HepG2 (cell line): ENCODE data around the gene COL5A1. TPM values are rescaled to one million over a fixed set of nuclear protein-coding genes. Genes with fewer than 3 reads are reported as not detected.

ENCODE experiments used
- polyA plus RNA-seq, 8 experiments: library from polyadenylated mRNA; depleted of rRNA in 3 of 8; stranded (reverse) in 7 of 8; unstranded in 1 of 8; fragments of >200 nt; fragmentation: Illumina TruSeq in 4 of 8; extraction: Trizol in 4 of 8; gene quantifications; 2 replicates each; pipeline versions ENCODE4 v1.2.1 to v1.2.3, GENCODE V29; 2011 to 2016; ENCODE audit warnings: low read depth in 4 of 8, missing spikeins in 1 of 8, mixed read lengths in 1 of 8; ENCODE audit not compliant: insufficient read depth in 1 of 8
- total RNA-seq, 5 experiments: library from RNA; depleted of rRNA; stranded (reverse); fragments of >200 nt; fragmentation: Illumina TruSeq; extraction: Trizol; gene quantifications; 2 replicates each; pipeline ENCODE4 v1.2.3, GENCODE V29; 2016; ENCODE audit warnings: low read depth in 1 of 5
- TF ChIP-seq, protein P1 (sequence below), 2 experiments: fragments of 450-650 bp in 1 of 2; sonication (generic) in 1 of 2; formaldehyde crosslinking in 1 of 2; IDR thresholded peaks; 2 replicates each; pipeline versions ENCODE4 v1.6.1 to v1.8.0; 2016 to 2022; ENCODE audit warnings: antibody characterized with exemption in 1 of 2, mild to moderate bottlenecking in 1 of 2, missing genetic modification reagents in 1 of 2

Gene COL5A1
- total and polyA plus RNA-seq, 2 of the 13 experiments (the other 11 are each of a cell fraction or from before 2014, with no cell fraction given), result not detected

DNA sequence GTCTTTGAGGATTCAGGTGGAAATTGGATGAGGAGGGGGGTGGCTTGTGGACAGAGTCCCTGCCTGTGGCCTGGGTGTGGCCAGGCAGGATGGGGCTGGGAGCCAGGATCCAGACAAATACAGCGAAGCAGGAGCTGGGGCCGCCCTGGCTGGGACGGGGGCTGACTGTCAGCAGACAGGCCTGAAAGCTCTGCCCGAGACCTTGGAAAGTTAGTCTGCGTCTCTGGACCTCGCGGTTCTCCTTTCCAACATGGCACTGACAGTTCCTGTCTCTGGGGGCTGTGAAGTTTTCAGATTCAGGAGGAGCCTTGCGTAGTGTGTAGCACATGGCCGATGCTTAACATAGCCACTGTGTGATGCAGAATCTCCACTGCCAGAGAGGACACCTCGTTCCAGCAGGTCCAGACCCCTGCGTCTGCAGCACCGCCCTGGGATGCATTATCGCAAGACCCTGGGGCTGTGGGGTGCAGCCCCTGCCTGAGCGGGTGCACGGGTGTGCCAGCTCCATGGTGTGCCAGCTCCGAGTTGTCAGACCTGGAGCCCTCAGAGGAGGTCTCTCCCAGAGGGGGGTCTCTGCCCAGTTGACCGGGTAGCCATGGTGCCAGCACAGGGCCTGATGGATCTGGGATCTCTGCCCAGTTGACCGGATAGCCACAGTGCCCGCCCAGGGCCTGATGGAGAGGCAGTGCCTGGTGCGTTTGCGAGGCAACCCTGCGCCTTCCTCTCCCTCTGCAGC is 89.3 kb downstream of the COL5A1 start (continued):
- TF ChIP-seq, protein P1, sequence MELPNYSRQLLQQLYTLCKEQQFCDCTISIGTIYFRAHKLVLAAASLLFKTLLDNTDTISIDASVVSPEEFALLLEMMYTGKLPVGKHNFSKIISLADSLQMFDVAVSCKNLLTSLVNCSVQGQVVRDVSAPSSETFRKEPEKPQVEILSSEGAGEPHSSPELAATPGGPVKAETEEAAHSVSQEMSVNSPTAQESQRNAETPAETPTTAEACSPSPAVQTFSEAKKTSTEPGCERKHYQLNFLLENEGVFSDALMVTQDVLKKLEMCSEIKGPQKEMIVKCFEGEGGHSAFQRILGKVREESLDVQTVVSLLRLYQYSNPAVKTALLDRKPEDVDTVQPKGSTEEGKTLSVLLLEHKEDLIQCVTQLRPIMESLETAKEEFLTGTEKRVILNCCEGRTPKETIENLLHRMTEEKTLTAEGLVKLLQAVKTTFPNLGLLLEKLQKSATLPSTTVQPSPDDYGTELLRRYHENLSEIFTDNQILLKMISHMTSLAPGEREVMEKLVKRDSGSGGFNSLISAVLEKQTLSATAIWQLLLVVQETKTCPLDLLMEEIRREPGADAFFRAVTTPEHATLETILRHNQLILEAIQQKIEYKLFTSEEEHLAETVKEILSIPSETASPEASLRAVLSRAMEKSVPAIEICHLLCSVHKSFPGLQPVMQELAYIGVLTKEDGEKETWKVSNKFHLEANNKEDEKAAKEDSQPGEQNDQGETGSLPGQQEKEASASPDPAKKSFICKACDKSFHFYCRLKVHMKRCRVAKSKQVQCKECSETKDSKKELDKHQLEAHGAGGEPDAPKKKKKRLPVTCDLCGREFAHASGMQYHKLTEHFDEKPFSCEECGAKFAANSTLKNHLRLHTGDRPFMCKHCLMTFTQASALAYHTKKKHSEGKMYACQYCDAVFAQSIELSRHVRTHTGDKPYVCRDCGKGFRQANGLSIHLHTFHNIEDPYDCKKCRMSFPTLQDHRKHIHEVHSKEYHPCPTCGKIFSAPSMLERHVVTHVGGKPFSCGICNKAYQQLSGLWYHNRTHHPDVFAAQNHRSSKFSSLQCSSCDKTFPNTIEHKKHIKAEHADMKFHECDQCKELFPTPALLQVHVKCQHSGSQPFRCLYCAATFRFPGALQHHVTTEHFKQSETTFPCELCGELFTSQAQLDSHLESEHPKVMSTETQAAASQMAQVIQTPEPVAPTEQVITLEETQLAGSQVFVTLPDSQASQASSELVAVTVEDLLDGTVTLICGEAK (IDR thresholded peaks at IDR 0.05), result no peak
- TF ChIP-seq, protein P1 (CRISPR knock-in tag; IDR thresholded peaks at IDR 0.05), result no peak
